GM12878 (cell line): ENCODE results near the gene HOXD3. TPM values are rescaled to one million over a fixed set of nuclear protein-coding genes. Genes with fewer than 3 reads are reported as not detected.

ENCODE experiments used
- ATAC-seq: fragments of 200-7000 bp; cut with Tn5 transposase; 3 replicates; pipeline ENCODE4 v1.9.1; 2020; ENCODE audit warnings: mild to moderate bottlenecking, moderate library complexity
- BruUV-seq: library from RNA; stranded (reverse); fragments of 400-500 nt; replicated peaks from 2 replicates; lab custom pipeline; 2021; lab: Mats Ljungman, UMichigan
- CTCF ChIA-PET: fragments of 300-600 bp; sonication (Branson Sonifier 250); formaldehyde crosslinking; extraction: SDS; loops from one replicate; lab custom pipeline; 2021; ENCODE audit warnings: inconsistent platforms; lab: Yijun Ruan, JAX
- POLR2A ChIA-PET: fragments of 350-600 bp; formaldehyde crosslinking; extraction: SDS; loops from one replicate; lab custom pipeline; 2021; ENCODE audit warnings: inconsistent platforms; lab: Charles Lee
- RAD21 ChIA-PET: fragments of 300-600 bp; sonication (Branson Sonifier 250); formaldehyde crosslinking; loops from one replicate; lab custom pipeline; 2023; ENCODE audit warnings: antibody characterized with exemption; ENCODE audit not compliant: unreplicated experiment; lab: Charles Lee
- SMC1A ChIA-PET: fragments of 300-600 bp; sonication (Branson Sonifier 250); formaldehyde crosslinking; loops from one replicate; lab custom pipeline; 2023; ENCODE audit not compliant: unreplicated experiment, uncharacterized antibody; lab: Charles Lee
- DNase-seq: peaks from one replicate; pipeline ENCODE4 v3.0.0-alpha.2; 2011; ENCODE audit warnings: low read depth, low spot score
- FAIRE-seq: peaks from 3 replicates; lab custom pipeline; 2011; peaks lifted over from hg19 to GRCh38; lab: Jason Lieb, UNC
- H2AFZ ChIP-seq: 2 replicates; pipeline ENCODE4 v1.6.0; 2011; ENCODE audit warnings: low read depth, low read length, control low read depth; ENCODE audit not compliant: control insufficient read depth
- H3K27ac ChIP-seq: 2 replicates; pipeline ENCODE4 v1.5.1; 2011; ENCODE audit warnings: control low read depth; ENCODE audit not compliant: control insufficient read depth, insufficient read depth
- H3K27me3 ChIP-seq, 2 experiments: replicated peaks in 1 of 2; 2 replicates each; pipeline versions ENCODE4 v1.6.0 to v1.6.1; 2011; ENCODE audit warnings: low read length in 1 of 2; ENCODE audit not compliant: control insufficient read depth in 2 of 2, insufficient read depth in 2 of 2
- H3K36me3 ChIP-seq, 2 experiments: 2 replicates each; pipeline ENCODE4 v1.5.1; 2011; ENCODE audit warnings: low read length in 1 of 2; ENCODE audit not compliant: control insufficient read depth in 2 of 2, insufficient read depth in 2 of 2
- H3K4me1 ChIP-seq: 2 replicates; pipeline ENCODE4 v1.6.1; 2011; ENCODE audit warnings: mild to moderate bottlenecking, low read length, moderate library complexity, mixed read lengths; ENCODE audit not compliant: control insufficient read depth, insufficient read depth
- H3K4me2 ChIP-seq: 2 replicates; pipeline ENCODE4 v1.6.0; 2011; ENCODE audit warnings: control low read depth; ENCODE audit not compliant: control insufficient read depth, insufficient read depth
- H3K4me3 ChIP-seq: fragments of 200-600 bp; sonication (generic); 2 replicates; pipeline ENCODE4 v1.5.1; 2016
- H3K79me2 ChIP-seq: 2 replicates; pipeline ENCODE4 v1.6.0; 2011; ENCODE audit warnings: low read length; ENCODE audit not compliant: control insufficient read depth, insufficient read depth
- H3K9ac ChIP-seq: 2 replicates; pipeline ENCODE4 v1.8.0; 2011; ENCODE audit warnings: low read length, control low read depth, mixed read lengths; ENCODE audit not compliant: control insufficient read depth, insufficient read depth
- H3K9me3 ChIP-seq: replicated peaks from 3 replicates; pipeline ENCODE4 v1.5.1; 2011; ENCODE audit warnings: mild to moderate bottlenecking, low read length; ENCODE audit not compliant: control insufficient read depth, insufficient read depth
- H4K20me1 ChIP-seq: 2 replicates; pipeline ENCODE4 v1.6.0; 2011; ENCODE audit not compliant: control insufficient read depth, insufficient read depth
- ATF7 ChIP-seq: fragments of 450-650 bp; IDR thresholded peaks from 2 replicates; pipeline ENCODE4 v1.6.1; 2016; ENCODE audit warnings: low read depth, mild to moderate bottlenecking
- CBX3 ChIP-seq: fragments of 200-600 bp; sonication (generic); IDR thresholded peaks from 2 replicates; pipeline ENCODE4 v1.6.1; 2016; ENCODE audit warnings: low read depth, borderline replicate concordance
- CREM ChIP-seq: IDR thresholded peaks from 2 replicates; pipeline ENCODE4 v1.6.1; 2014; ENCODE audit warnings: antibody characterized with exemption, low read depth
- EED ChIP-seq: sonication (generic); IDR thresholded peaks from 2 replicates; pipeline ENCODE4 v1.6.1; 2016; ENCODE audit warnings: antibody characterized with exemption, low read depth
- ELK1 ChIP-seq: IDR thresholded peaks from 2 replicates; pipeline ENCODE4 v1.6.1; 2012; ENCODE audit warnings: low read depth, low read length, improper control_type of control experiment
- ESRRA ChIP-seq: IDR thresholded peaks from 2 replicates; pipeline ENCODE4 v1.6.1; 2012; ENCODE audit warnings: mild to moderate bottlenecking, low read length, improper control_type of control experiment
- FOS ChIP-seq: IDR thresholded peaks from 3 replicates; pipeline ENCODE4 v1.6.1; 2011; ENCODE audit warnings: borderline replicate concordance; ENCODE audit not compliant: insufficient read length; ENCODE audit errors: extremely low read depth
- MYC ChIP-seq: IDR thresholded peaks from 2 replicates; pipeline ENCODE4 v1.6.1; 2011; ENCODE audit warnings: mild to moderate bottlenecking, low read length, moderate library complexity, inconsistent platforms; ENCODE audit not compliant: insufficient read depth, insufficient replicate concordance, insufficient read length, severe bottlenecking
- NFIC ChIP-seq: IDR thresholded peaks from 2 replicates; pipeline ENCODE4 v1.6.1; 2012; ENCODE audit warnings: low read depth, mild to moderate bottlenecking, inconsistent platforms, low read length, moderate library complexity
- NFXL1 ChIP-seq: fragments of 450-650 bp; IDR thresholded peaks from 2 replicates; pipeline ENCODE4 v1.6.1; 2017; ENCODE audit warnings: antibody characterized with exemption, mild to moderate bottlenecking, borderline replicate concordance
- PML ChIP-seq: IDR thresholded peaks from 2 replicates; pipeline ENCODE4 v1.6.1; 2012; ENCODE audit warnings: low read length, inconsistent platforms
- POLR2AphosphoS2 ChIP-seq: IDR thresholded peaks from 2 replicates; pipeline ENCODE4 v1.6.1; 2011; ENCODE audit warnings: low read depth, mild to moderate bottlenecking, low read length, improper control_type of control experiment, moderate library complexity
- STAT3 ChIP-seq: IDR thresholded peaks from 2 replicates; pipeline ENCODE4 v1.6.1; 2011; ENCODE audit warnings: low read depth, low read length, improper control_type of control experiment
- ZSCAN29 ChIP-seq: fragments of 450-650 bp; IDR thresholded peaks from 2 replicates; pipeline ENCODE4 v1.6.1; 2017; ENCODE audit warnings: mild to moderate bottlenecking, moderate library complexity
- WGBS: methylation state at CpG from one replicate; pipeline ENCODE4 v1.1.6; 2016; ENCODE audit warnings: low lambda C conversion rate; ENCODE audit not compliant: insufficient replicate concordance, insufficient coverage; ENCODE audit errors: missing lambda C conversion rate; 5-methylcytosine and 5-hydroxymethylcytosine counted together
- in situ Hi-C: fragments of 300-500 bp; cut with MboI; formaldehyde crosslinking; loops from 9 replicates; pipeline ENCODE4 v1.14.3; 2018; ENCODE audit warnings: mixed read lengths
- intact Hi-C: fragments of 100-400 bp; cut with micrococcal nuclease; formaldehyde crosslinking; loops from one replicate; pipeline ENCODE4 v1.14.2; 2022; ENCODE audit not compliant: unreplicated experiment
- polyA plus RNA-seq, 11 experiments: library from polyadenylated mRNA; depleted of rRNA in 4 of 11; unstranded in 6 of 11; stranded (reverse) in 5 of 11; fragments of >200 nt; fragmentation: Nextera tagmentation in 4 of 11; fragmentation: Illumina TruSeq in 1 of 11; extraction: Ambion mirVana in 4 of 11; extraction: Trizol in 1 of 11; gene quantifications; 1 replicate in 1 of 11; 2 replicates in 10 of 11; pipeline versions ENCODE4 v1.2.1 to v1.2.3, GENCODE V29; 2011 to 2016; ENCODE audit warnings: inconsistent platforms in 2 of 11, missing spikeins in 2 of 11, low read depth in 1 of 11
- total RNA-seq, 4 experiments: library from RNA; depleted of rRNA in 3 of 4; stranded (reverse); fragments of >200 nt in 3 of 4; fragmentation: Illumina TruSeq in 1 of 4; extraction: Trizol in 1 of 4; gene quantifications; 2 replicates each; pipeline versions ENCODE4 v1.2.1 to v1.2.3, GENCODE V29; 2013 to 2021
- TF ChIP-seq, protein P1 (sequence below): IDR thresholded peaks from 2 replicates; pipeline ENCODE4 v1.6.1; 2012; ENCODE audit warnings: mild to moderate bottlenecking, low read depth, low read length
- TF ChIP-seq, protein P2 (sequence below): fragments of 150-350 bp; IDR thresholded peaks from 2 replicates; pipeline ENCODE4 v1.6.1; 2014; ENCODE audit warnings: mild to moderate bottlenecking, low read depth, low read length

The HOXD3 gene
- total and polyA plus RNA-seq, 10 of the 15 experiments (the other 5 are each of a cell fraction or from before 2014, with no cell fraction given) = not detected

- FAIRE-seq (no peak), DNase-seq (no peak), ATAC-seq (no peak)
- no peak for TF ChIP-seq CBX3
- no peak for TF ChIP-seq ZSCAN29
- TF ChIP-seq POLR2AphosphoS2 = no peak
- TF ChIP-seq ELK1 = no peak
- no peak for TF ChIP-seq ESRRA
- no peak for TF ChIP-seq EED
- TF ChIP-seq, protein P1, sequence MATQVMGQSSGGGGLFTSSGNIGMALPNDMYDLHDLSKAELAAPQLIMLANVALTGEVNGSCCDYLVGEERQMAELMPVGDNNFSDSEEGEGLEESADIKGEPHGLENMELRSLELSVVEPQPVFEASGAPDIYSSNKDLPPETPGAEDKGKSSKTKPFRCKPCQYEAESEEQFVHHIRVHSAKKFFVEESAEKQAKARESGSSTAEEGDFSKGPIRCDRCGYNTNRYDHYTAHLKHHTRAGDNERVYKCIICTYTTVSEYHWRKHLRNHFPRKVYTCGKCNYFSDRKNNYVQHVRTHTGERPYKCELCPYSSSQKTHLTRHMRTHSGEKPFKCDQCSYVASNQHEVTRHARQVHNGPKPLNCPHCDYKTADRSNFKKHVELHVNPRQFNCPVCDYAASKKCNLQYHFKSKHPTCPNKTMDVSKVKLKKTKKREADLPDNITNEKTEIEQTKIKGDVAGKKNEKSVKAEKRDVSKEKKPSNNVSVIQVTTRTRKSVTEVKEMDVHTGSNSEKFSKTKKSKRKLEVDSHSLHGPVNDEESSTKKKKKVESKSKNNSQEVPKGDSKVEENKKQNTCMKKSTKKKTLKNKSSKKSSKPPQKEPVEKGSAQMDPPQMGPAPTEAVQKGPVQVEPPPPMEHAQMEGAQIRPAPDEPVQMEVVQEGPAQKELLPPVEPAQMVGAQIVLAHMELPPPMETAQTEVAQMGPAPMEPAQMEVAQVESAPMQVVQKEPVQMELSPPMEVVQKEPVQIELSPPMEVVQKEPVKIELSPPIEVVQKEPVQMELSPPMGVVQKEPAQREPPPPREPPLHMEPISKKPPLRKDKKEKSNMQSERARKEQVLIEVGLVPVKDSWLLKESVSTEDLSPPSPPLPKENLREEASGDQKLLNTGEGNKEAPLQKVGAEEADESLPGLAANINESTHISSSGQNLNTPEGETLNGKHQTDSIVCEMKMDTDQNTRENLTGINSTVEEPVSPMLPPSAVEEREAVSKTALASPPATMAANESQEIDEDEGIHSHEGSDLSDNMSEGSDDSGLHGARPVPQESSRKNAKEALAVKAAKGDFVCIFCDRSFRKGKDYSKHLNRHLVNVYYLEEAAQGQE = no peak
- TF ChIP-seq, protein P2, sequence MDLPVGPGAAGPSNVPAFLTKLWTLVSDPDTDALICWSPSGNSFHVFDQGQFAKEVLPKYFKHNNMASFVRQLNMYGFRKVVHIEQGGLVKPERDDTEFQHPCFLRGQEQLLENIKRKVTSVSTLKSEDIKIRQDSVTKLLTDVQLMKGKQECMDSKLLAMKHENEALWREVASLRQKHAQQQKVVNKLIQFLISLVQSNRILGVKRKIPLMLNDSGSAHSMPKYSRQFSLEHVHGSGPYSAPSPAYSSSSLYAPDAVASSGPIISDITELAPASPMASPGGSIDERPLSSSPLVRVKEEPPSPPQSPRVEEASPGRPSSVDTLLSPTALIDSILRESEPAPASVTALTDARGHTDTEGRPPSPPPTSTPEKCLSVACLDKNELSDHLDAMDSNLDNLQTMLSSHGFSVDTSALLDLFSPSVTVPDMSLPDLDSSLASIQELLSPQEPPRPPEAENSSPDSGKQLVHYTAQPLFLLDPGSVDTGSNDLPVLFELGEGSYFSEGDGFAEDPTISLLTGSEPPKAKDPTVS = no peak
- no peak for TF ChIP-seq ATF7
- TF ChIP-seq NFIC = no peak
- no peak for TF ChIP-seq MYC
- TF ChIP-seq CREM = no peak
- TF ChIP-seq FOS = no peak
- no peak for TF ChIP-seq NFXL1
- no peak for TF ChIP-seq STAT3
- no peak for TF ChIP-seq PML
- H2AFZ ChIP-seq = no peak overlapping the region
- intact Hi-C loops (no loop called here), in situ Hi-C loops (no loop called here)
- H3K4me3 ChIP-seq = no peak overlapping the region
- ChIA-PET RAD21 (interaction anchor here (1.5 kb wide), 1 partner anchor 398 kb away, joined by 3 read pairs; no protein-coding TSS in a partner anchor), SMC1A (interaction anchor here (0.8 to 1.3 kb wide), 2 partner anchors 481 to 497 kb away, joined by 3 read pairs; no protein-coding TSS in a partner anchor), CTCF (interaction anchor here (0.6 to 2.7 kb wide), 2 partner anchors 300 to 302 kb away, joined by 3 to 7 read pairs; no protein-coding TSS in a partner anchor), POLR2A (no interaction called here)
- BruUV-seq = no TSS peak
- H3K9me3 ChIP-seq = no peaks in the 10 kb centered on the region; the same call in 2 of the 3 replicates
- H3K36me3 ChIP-seq = no peaks in the 10 kb centered on the region
- peaks cover 4 to 40% of the 10 kb centered on the region in 2 experiments for H3K27me3 ChIP-seq
- no peak overlapping the region for H3K27ac ChIP-seq
- 6% methylated on average over 6 of the region's 6 CpGs for WGBS
- no peaks in the 10 kb centered on the region for H3K79me2 ChIP-seq
- no peaks in the 10 kb centered on the region for H3K4me1 ChIP-seq
- H4K20me1 ChIP-seq = no peaks in the 10 kb centered on the region
- no peak overlapping the region for H3K4me2 ChIP-seq
- no peak overlapping the region for H3K9ac ChIP-seq
These were observed 1.6 kb upstream of the HOXD3 start for GRCh38 chr2:176155356-176156044.
